Stimulated activated CD4-positive, alpha-beta T cell treated with anti-CD3 and anti-CD28 coated beads, Interleukin-1b, Interleukin-23, amount 100 ng/mL, for 24 hours (primary cell): ENCODE data around the gene LENEP.
A peak's percentile ranks its signal among the peaks of the same experiment; 100 is the strongest.
"Not testable (repeated sequence)": the region's sequence is repeated elsewhere in the genome, so short reads cannot be mapped to it uniquely, and the experiment has no call there.

Experiments
- DNase-seq, 4 experiments: peaks; one replicate each; pipeline ENCODE4 v3.0.0-alpha.2; 2020; ENCODE audit warnings: low read depth in 4 of 4, low spot score in 1 of 4

Gene LENEP

GRCh38 chr1:154974808-154975408, 18.5 kb upstream of the LENEP start:
- peak; percentile 86 to 91 (median 90) for DNase-seq

GRCh38 chr1:154975409-154976059, 17.9 kb upstream of the LENEP start:
- peak in 2 of 4 experiments; percentile 28 to 58 for DNase-seq

- DNase-seq, result not testable (repeated sequence)
Measured at GRCh38 chr1:154977762-154978161, 15.6 kb upstream of the LENEP start.

GRCh38 chr1:154978360-154978759, 15.0 kb upstream of the LENEP start:
- no peak for DNase-seq

- DNase-seq, result no peak
Measured at GRCh38 chr1:154982341-154982740, 11.0 kb upstream of the LENEP start.

GRCh38 chr1:154982897-154983648, 10.3 kb upstream of the LENEP start, which contains the start of gene FLAD1:
TSS of gene FLAD1 (plus strand) at chr1:154983344. CDS start at chr1:154983695, 351 bp downstream.
- DNase-seq, result peak; percentile 86 to 96 (median 94)

- DNase-seq, result no peak
Measured at GRCh38 chr1:154983776-154984466, 9.5 kb upstream of the LENEP start.

- DNase-seq, result not testable (repeated sequence)
Measured at GRCh38 chr1:154986736-154987135, 6.7 kb upstream of the LENEP start.

GRCh38 chr1:154987326-154987725, 6.1 kb upstream of the LENEP start:
- DNase-seq, result no peak

GRCh38 chr1:154988058-154988954, 5.1 kb upstream of the LENEP start:
- no peak for DNase-seq

GRCh38 chr1:154989195-154989860, 4.1 kb upstream of the LENEP start:
- no peak for DNase-seq

- no peak for DNase-seq
Measured at GRCh38 chr1:154990276-154990675, 3.1 kb upstream of the LENEP start.

- no peak for DNase-seq
Measured at GRCh38 chr1:154992721-154993571, 440 bp upstream of the LENEP start.

GRCh38 chr1:154994269-154994587, 842 bp downstream of the LENEP start:
- DNase-seq, result no peak

GRCh38 chr1:154994591-154994990, 1.2 kb downstream of the LENEP start:
- no peak for DNase-seq

GRCh38 chr1:154995301-154995983, 2.1 kb downstream of the LENEP start:
- DNase-seq, result not testable (repeated sequence)

- DNase-seq, result no peak
Measured at GRCh38 chr1:154996966-154997701, 3.7 kb downstream of the LENEP start.

- no peak for DNase-seq
Measured at GRCh38 chr1:154998201-154998780, 4.9 kb downstream of the LENEP start.
